HG03159 (cell line): Measurements from ENCODE around the gene GPS2.
A peak's percentile ranks its signal among the peaks of the same experiment; 100 is the strongest.
"Not testable (repeated sequence)": the region's sequence is repeated elsewhere in the genome, so short reads cannot be mapped to it uniquely, and the experiment has no call there.

ENCODE experiments used
- ATAC-seq: cut with Tn5 transposase; IDR thresholded peaks from one replicate; pipeline ENCODE4 v1.9.1; 2021; ENCODE audit warnings: mild to moderate bottlenecking, moderate library complexity; ENCODE audit not compliant: unreplicated experiment

The GPS2 gene

GRCh38 chr17:7340179-7340578 is 25.0 kb upstream of the GPS2 start:
- ATAC-seq: no peak

- not testable (repeated sequence) for ATAC-seq
Observed at GRCh38 chr17:7337600-7337999, 22.4 kb upstream of the GPS2 start.

- ATAC-seq: no peak
Observed at GRCh38 chr17:7336240-7337175, 21.3 kb upstream of the GPS2 start, which contains the start of gene ACAP1. Gene ACAP1, plus strand, starts transcription at chr17:7336529. Its CDS starts 206 bp downstream, at chr17:7336735.

DNA sequence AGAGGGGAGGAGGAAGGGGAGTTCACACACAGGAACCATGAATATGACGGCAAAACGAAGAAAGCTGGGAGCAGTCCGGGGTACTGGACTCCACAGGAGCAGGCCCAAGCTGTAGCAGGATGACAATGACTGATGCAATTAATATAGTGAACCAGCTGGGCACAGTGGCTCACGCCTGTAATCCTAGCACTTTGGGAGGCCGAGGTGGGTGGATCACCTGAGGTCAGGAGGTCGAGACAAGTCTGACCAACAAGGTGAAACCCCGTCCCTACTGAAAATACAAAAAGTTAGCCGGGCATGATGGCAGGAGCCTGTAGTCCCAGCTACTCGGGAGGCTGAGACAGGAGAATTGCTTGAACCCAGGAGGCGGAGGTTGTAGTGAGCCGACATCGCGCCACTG is 20.6 kb upstream of the GPS2 start:
- ATAC-seq: not testable (repeated sequence)

DNA sequence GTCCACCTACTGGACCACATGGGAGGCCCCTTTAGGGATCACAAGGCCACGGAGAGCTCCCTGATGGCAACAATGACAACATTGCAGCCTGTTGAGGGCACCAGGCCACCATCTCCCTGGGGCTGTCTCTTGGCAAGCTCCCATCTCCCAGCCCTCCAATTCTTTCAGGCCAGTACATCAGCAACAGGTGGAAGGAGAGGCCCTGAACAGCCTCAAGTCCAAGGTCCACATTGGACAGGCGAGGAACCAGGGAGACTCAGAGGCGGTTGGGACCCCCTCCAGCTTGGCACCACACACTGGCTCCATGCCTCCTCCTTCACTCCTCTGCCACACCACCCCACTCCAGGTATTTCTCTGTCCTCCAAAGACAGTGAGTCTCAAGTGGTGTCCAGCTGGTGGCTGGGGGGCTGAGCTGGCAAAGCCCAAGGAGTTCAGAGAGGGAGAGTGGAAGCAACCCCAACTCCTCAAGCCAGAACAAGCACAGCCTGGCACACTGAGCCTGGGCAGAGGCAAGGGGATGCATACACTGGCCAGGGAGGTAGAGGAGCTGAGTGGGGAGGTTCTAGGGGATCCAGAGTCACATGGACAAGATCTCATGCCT is 19.9 kb upstream of the GPS2 start:
- no peak for ATAC-seq

DNA sequence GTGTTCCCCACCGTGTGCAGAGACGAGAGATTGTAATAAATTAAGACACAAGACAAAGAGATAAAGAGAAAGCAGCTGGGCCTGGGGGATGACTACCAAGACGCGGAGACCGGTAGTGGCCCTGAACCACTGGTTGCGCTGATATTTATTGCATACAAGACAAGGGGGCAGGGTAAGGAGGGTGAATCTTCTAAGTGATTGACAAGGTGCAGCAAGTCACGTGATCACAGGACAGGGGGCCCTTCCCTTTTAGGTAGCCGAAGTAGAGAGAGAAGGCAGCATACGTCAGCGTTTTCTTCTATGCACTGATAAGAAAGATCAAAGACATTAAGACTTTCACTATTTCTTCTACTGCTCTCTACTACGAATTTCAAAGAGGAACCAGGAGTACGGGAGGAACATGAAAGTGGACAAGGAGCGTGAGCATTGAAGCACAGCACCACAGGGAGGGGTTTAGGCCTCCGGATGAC is 17.5 kb upstream of the GPS2 start:
- not testable (repeated sequence) for ATAC-seq

DNA sequence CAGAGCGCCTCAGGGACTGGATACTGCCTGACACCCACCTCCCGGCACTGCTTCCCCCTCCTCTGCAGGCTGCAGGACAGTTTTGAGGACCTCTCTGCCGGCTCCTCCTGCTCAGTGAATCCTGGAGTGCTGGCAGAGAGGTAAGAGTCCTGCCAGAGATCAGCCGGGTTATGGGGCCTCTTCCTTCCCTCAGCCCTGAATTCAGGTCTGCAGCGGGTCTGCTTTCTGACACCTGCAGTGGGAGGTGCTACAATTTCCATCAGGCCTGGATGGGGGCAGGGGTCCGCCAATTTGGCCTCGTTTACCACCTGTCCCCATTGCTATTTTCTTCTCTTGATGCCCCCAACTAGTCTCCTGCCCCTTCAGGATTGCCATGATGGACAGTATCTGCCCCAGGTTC is 17.0 kb upstream of the GPS2 start:
- ATAC-seq: no peak

GRCh38 chr17:7330638-7331015 is 15.5 kb upstream of the GPS2 start:
- no peak for ATAC-seq

- peak; percentile 32 for ATAC-seq
Observed at GRCh38 chr17:7329997-7330637, 15.0 kb upstream of the GPS2 start.

GRCh38 chr17:7329374-7329996 is 14.3 kb upstream of the GPS2 start:
- peak; percentile 57 for ATAC-seq

DNA sequence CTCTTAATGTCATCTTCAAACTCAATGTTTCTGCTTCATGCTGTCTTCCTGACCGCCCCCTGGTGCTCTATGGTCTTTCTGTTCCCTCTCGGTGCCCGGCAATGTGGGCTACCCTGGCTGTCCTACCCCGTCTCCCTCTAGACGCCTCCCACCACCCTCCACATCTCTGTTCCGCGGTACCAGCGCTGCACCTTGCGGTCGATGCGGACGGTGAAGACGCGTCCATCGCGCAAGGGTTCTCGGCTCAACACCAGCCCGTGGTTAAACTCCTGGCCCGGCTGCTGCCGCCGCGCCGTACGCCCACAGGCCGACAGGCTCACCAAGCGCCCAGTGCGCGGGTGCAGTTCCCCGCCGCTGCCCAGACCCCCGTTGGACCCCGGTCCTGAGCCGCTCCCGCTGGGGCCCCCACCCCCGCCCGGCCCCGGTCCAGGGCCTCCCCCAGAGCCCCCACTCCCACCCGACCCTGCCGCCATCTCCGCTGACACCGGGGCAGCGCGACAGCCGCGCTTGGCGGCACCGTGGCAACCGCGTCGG is 13.7 kb upstream of the GPS2 start, which contains the start of gene NEURL4:
TSS of gene NEURL4 (minus strand) at position 496 of the 534 bp plus-strand sequence. CDS start at position 473, 23 bp downstream.
- peak; percentile 19 for ATAC-seq

DNA sequence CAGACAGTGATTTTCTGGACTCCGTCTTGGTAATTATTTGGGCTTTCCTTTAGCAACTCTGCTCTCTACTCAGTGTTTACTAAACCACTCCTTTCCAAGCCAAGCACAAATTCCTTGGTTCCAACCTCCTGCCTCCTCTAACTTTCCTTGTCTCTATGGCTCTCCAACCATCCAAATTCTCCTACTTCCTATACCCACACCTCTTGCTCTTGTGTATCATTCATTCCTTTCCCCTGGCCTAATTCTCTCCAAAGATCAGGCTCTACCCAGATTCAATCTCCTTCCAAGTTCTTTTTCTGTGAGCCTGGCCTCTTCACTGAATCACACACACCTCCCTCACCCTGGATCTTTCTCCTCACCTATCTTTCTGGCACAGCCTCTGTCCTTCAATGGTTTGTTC is 12.8 kb upstream of the GPS2 start:
- ATAC-seq: no peak

DNA sequence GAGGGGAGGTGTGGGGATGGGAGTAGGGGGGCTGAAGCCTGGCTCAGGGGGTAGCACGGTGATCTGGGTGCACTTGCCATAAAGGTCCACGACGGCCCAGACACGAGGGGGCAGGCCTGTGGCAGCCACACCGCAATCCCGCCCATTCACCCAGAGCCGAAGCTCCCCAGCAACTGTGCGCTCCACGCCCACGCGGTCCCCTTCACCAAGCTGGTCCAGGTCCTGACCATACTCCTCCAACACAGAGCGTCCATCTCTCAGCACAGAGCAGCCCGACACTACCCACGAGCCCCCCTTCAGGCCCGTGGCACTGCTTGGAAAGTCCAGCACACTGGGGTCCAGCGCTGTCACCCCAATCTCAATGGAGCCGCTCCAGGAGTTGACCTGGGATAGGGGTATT is 12.3 kb upstream of the GPS2 start:
- no peak for ATAC-seq

- no peak for ATAC-seq
Observed at GRCh38 chr17:7327056-7327455, 11.9 kb upstream of the GPS2 start.

- no peak for ATAC-seq
Observed at GRCh38 chr17:7326186-7326585, 11.0 kb upstream of the GPS2 start.

GRCh38 chr17:7325031-7325528 is 9.9 kb upstream of the GPS2 start:
- ATAC-seq: no peak

GRCh38 chr17:7324438-7324779 is 9.2 kb upstream of the GPS2 start:
- ATAC-seq: no peak

DNA sequence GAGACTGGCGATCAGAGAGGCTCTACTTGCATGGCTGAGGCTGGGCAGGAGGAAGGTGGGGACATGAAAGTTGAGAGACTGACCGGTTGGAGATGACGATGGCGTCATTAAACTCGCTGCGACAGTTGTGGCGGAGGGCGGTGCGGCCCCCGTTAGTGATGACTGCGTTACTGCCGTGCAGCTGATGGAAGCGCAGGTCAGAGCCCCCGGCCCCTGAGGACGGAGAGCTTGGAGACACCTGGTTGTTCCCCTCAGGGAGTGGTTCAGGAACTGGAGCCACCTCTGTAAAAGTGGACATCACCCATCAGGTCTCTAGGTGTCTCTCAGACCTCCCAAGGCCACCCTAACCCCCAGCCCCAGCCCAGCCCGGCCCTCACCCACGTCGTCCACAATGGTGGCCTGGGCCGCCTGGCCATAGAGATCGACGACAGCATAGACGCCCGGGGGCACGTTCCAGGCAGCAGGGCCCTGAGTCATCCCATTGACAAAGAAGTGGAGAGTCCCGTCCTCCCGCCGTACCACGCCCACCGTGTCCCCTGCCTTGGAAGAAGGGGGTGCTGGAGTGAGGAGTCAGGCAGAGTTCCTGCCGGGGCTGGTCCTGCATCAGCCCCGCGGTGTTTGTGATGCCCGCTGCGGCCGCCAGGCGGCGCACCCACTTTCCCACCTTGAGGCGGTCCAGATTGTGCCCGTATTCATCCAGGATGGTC is 8.7 kb upstream of the GPS2 start:
- ATAC-seq: no peak

DNA sequence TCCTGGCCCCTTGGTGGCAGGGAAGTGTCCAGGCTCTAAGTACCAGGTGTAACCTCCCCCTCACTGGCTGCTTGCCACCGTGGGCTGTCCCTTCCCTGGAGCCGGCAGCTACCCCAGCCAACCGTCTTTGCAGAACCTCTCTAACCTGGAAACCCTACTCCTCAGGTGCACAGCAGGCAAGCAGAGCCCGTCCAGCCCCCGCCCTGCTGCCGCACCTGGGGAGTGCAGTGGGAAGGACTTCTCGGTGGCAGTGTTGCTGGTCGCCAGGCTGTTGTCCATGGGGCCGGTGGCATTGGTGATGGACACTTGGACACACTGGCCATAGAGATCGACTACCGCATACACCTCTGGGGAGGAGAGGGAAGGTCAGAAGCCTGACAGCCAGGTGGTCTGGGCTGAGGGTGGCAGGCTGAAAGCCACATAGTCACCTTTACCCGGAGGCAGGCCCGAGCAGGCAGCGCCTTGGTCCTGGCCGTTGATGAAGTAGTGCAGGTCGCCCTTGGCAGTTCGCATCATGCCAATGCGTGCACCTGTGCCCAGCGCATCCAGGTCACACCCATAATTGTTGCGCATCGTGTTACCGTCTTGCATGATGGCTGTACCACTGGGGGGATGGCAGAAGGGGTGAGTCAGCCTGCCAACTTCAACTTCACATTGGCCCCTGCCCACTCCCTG is 7.5 kb upstream of the GPS2 start:
- no peak for ATAC-seq

DNA sequence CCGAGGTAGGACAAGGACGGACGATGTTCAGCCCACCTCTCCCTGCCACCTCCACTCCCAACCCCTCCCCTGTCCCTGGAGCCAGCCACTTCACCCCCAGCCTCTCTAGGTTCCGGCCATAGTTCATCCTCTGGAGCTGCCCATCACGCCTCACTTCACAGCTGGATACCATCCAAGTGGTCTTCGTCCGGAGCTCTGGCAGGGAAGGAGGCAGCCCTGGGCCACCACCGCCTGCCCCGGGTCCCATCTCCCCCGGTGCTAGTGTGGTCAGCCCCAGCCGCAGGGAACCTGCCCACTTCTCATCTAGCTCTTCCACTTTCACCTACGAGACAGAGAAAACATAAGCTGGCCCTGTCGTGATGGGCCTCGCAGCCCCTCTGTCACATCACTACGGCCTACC is 6.3 kb upstream of the GPS2 start:
- ATAC-seq: no peak
